Skin epidermis (tissue), 12 donors: ENCODE results near the gene CS.
"Not testable (repeated sequence)": the region's sequence is repeated elsewhere in the genome, so short reads cannot be mapped to it uniquely, and the experiment has no call there.

Experiments
- H3K27ac ChIP-seq, 21 experiments: fragments of 200-600 bp; sonication (generic) in 11 of 21; one replicate each; pipeline ENCODE4 v1.5.0; 2020; ENCODE audit warnings: mild to moderate bottlenecking in 3 of 21, inconsistent platforms in 2 of 21, moderate library complexity in 2 of 21
- H3K4me3 ChIP-seq, 7 experiments: fragments of 200-600 bp; sonication (generic) in 2 of 7; one replicate each; pipeline ENCODE4 v1.5.0; 2020; ENCODE audit warnings: inconsistent platforms in 2 of 7, mild to moderate bottlenecking in 2 of 7, moderate library complexity in 1 of 7

The CS gene

DNA sequence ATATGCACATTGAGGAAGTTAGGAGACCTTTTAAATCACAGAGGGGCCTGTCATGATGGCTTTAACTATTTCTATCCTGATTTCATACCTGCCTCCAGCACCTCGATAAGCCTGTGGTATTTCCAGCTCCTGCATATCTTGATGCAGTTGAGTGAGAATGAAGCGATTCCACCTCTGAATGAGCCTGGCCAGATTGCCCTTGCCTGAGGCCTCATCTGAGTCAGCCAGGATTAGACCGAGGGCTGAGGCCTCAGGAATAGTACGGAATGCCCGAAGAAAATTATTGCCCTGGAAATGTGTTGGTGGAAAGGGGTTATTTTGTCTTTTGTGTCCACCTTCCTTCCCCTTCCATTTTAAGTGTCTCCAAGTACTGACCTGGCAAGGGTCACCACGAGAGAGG, 24.1 kb upstream of the CS start:
- Histone ChIP-seq H3K4me3 (no peak overlapping the region), H3K27ac (no peak overlapping the region)

GRCh38 chr12:56321610-56322009, 21.5 kb upstream of the CS start:
- H3K27ac ChIP-seq, H3K4me3 ChIP-seq: not testable (repeated sequence)

GRCh38 chr12:56321027-56321426, 20.9 kb upstream of the CS start:
- Histone ChIP-seq H3K27ac (no peak overlapping the region), H3K4me3 (no peak overlapping the region)

- Histone ChIP-seq H3K27ac (no peak overlapping the region), H3K4me3 (no peak overlapping the region)
These were observed 17.5 kb upstream of the CS start for GRCh38 chr12:56317675-56318074.

DNA sequence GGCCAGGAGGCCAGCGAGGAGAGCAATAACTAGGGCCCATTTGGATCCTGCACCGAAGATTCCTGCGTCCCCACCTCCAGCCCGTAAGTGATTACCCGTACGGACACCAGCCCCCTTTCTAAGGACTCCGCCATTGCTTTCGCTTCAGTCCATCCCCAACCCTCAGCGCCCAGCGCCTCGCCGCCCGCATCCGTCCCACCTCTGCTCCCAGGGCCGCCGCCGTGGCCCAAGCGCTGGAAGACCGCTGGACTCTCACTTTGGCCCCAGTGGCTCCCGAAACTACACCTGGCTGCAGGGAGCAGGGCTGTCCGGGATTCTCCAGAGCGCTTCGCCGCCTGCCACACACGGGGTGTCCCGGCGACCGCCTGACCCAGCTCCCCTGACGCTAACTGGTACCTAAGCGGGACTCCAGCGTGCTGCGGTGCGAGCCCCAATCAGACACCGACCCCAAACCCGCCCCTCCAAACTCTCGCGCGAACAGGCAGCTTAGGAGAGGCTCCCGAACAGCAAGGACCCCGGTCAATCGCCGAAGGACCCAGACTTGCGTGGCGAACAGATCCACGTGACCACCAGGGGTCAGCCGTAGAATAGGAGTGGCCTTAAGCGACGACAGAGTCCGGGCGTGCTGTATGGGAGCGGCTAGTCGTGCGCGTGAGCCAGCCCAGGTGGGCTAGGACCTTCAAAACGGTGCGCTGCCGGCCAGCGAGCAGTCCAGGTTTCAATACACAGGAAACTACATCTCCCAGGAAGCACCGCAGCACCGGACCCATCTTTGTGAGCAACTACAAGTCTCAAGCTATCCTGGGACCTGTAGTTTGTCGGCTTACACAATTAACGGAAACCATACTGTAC, 15.7 kb upstream of the CS start, which contains the start of gene CNPY2:
CNPY2 (minus strand) TSS at position 367 of the 852 bp plus-strand sequence. CDS start 771 bp downstream, outside the sequence.
- peak within 1 kb of the TSS; percentile 79 to 99 (median 95) for H3K27ac ChIP-seq
- peak within 1 kb of the TSS; percentile 67 to 93 (median 89) for H3K4me3 ChIP-seq

- peak overlapping the region; percentile 79 to 99 (median 95) for H3K27ac ChIP-seq
- H3K4me3 ChIP-seq, result peak overlapping the region; percentile 67 to 93 (median 89)
These were observed 15.1 kb upstream of the CS start for GRCh38 chr12:56315249-56315621.

GRCh38 chr12:56311003-56311402, 10.9 kb upstream of the CS start:
- H3K4me3 ChIP-seq, result no peak overlapping the region
- no peak overlapping the region for H3K27ac ChIP-seq

DNA sequence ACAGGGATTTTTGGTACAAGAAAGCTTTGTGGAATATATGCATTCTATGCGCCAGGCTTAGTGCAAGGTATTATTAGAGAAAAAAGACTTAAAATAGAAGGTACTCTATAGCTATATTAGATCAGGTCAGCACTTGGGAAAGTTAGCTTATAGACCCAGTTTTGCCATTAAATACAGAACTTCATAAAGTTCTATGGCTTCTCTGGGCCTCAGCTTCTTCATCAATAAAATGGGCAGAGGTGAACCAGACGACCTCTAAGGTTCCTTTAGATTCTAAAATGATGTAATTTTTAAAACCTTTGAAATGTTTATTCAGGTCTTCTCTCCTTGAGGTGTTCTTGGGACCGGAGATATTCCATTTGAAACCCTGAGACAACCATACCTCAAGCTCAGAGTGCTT, 8.6 kb upstream of the CS start:
- no peak overlapping the region for H3K27ac ChIP-seq
- H3K4me3 ChIP-seq, result no peak overlapping the region

- Histone ChIP-seq H3K4me3 (no peak overlapping the region), H3K27ac (no peak overlapping the region)
These were observed 7.3 kb upstream of the CS start for GRCh38 chr12:56307221-56307965.

DNA sequence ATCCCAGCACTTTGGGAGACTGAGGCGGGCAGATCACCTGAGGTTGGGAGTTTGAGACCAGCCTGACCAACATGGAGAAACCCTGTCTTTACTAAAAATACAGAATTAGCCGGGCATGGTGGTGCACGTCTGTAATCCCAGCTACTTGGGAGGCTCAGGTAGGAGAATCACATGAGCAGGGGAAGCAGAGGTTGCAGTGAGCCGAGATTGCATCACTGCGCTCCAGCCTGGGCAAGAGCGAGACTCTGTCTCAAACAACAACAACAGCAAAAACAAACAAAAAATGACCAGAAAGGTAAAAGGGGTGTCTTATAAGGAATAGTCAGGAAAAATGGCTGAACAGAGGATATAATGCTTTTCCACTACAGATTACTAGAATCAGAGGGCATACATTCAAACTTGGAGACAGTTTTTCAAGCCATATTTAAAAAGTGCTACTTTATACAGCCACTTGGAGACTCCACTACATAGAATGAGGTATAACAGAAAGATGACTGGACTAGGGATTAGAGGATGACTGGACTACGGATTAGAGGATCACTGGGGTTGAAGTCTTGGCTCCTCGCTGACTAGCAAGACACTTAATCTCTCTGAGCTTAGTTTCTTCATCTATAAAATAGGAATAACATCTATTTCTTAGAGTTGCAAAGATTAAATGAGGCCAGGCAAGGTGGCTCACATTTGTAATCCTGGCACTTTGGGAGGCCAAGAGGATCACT, 4.9 kb upstream of the CS start:
- H3K27ac ChIP-seq, result peak overlapping the region in 1 of 21 experiments; percentile 4
- H3K4me3 ChIP-seq, result no peak overlapping the region

DNA sequence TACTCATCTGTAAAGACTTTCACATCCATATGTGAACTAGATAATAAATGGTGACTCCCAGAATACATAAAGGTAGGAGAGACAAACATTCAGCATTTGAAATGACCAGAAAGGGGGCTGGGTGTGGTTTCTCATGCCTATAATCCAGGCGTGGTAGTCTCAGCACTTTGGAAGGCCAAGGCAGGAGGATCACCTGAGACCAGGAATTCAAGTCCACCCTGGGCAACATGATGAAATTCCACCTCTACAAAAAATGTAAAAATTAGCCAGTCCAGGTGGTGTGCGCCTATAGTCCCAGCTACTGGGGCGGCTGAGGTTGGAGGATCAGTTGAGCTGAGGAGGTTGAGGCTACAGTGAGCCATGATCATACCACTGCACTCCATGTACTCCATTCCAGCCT, 4.1 kb upstream of the CS start:
- Histone ChIP-seq H3K4me3 (no peak overlapping the region), H3K27ac (no peak overlapping the region)

- H3K4me3 ChIP-seq, result peak overlapping the region; percentile 44 to 88 (median 73)
- H3K27ac ChIP-seq, result peak overlapping the region in 20 of 21 experiments; percentile 81 to 98 (median 96)
These were observed 724 bp upstream of the CS start for GRCh38 chr12:56300644-56301464.

- Histone ChIP-seq H3K27ac (peak overlapping the region; percentile 73 to 98 (median 96)), H3K4me3 (peak overlapping the region; percentile 44 to 88 (median 73))
These were observed 750 bp downstream of the CS start for GRCh38 chr12:56299308-56299852.

DNA sequence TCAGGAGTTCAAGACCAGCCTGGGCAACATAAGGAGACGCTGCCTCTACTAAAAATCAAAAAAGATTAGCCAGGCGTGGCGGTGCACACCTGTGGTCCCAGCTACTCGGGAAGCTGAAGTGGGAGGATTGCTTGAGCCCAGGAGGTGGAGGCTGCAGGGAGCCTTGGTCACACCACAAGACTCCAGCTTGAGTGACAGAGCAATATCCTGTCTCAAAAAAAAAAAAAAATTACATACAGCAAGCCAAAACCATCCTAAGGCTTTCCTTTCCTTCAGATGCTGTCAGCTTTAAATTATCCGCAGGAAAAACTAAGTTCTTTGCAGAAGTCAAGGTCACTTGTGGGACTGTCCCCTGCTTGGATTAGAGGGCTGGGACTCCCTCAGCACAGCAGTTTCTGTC, 1.3 kb downstream of the CS start:
- Histone ChIP-seq H3K27ac (peak overlapping the region in 15 of 21 experiments; percentile 32 to 98 (median 95)), H3K4me3 (peak overlapping the region; percentile 44 to 88 (median 73))

- H3K27ac ChIP-seq, result peak overlapping the region in 1 of 21 experiments; percentile 0
- H3K4me3 ChIP-seq, result no peak overlapping the region
These were observed 2.7 kb downstream of the CS start for GRCh38 chr12:56297400-56297799.

- peak overlapping the region in 1 of 21 experiments; percentile 62 for H3K27ac ChIP-seq
- H3K4me3 ChIP-seq, result no peak overlapping the region
These were observed 3.8 kb downstream of the CS start for GRCh38 chr12:56296295-56296694.

DNA sequence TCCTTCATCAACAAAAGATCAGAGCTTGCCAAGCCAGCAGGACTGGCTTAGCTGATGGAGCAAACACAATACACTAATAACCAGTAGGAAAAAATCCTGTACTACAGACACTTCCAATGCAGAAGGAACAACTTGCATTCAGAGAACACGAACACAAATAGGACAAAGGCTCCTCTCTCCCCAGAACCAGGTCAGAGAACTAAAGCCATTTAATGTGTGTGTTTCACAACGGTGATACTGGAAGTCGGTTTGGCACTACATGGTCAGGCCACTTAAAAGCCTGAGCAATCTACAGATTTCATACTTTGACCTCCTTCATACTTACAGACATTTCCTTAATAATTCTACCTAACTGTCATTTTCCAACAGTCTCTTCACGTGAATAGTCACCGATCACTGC, 6.3 kb downstream of the CS start:
- no peak overlapping the region for H3K4me3 ChIP-seq
- H3K27ac ChIP-seq, result peak overlapping the region in 1 of 21 experiments; percentile 33

DNA sequence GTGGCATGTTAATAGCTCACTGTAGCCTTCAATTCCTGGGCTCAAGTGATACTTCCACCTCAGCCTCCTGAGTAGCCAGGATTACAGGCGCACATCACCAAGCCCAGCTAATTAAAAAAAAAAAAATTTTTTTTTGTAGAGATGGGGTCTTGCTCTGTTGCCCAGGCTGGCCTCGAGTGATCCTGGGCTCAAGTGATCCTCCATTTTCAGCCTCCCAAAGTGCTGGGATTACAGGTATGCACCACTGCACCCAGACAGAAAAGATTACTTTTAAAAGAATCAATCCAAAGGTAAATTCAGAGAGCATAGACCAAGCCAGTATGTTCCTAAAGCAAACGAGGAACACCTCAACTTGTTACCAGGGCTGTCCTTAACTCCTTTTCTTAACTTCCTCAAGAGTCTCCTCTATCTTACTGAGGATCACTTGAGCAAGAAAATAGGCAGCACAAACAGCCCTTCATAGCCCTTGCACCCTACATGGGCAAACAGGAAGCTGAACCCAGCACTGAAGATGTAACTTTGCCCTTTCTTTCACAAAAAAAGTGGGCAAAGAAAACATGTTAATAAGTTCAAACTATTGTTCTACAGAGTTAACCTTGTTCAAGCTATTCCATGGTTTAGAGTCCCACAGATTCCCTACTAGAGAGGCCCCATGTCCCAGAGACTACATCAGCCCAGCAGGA, 11.3 kb downstream of the CS start:
- Histone ChIP-seq H3K4me3 (no peak overlapping the region), H3K27ac (peak overlapping the region in 1 of 21 experiments; percentile 17)
